Measurements from ENCODE around the gene GGACT. TPM values are rescaled to one million over a fixed set of nuclear protein-coding genes. Genes with fewer than 3 reads are reported as not detected.

Gene GGACT
- total RNA-seq, 1 experiment from 2014 or later: 3.8 TPM

GRCh38 chr13:100561158-100561499 is 27.5 kb downstream of the GGACT start:
- Histone ChIP-seq H3K27me3 (replicated peaks; ENCODE audit: insufficient read depth, low read depth, low read length, poor library complexity) (no peaks in the 10 kb centered on the region), H3K9me3 (ENCODE audit: low read depth, low read length, poor library complexity, severe bottlenecking) (no peaks in the 10 kb centered on the region), H3K36me3 (ENCODE audit: insufficient read depth, low read length, poor library complexity, severe bottlenecking) (no peaks in the 10 kb centered on the region), H3K27ac (ENCODE audit: low read depth, low read length, poor library complexity, severe bottlenecking) (no peak overlapping the region), H3K4me1 (ENCODE audit: insufficient read depth, low read length, poor library complexity, severe bottlenecking) (no peaks in the 10 kb centered on the region), H3K4me3 (ENCODE audit: low read depth, low read length, poor library complexity, severe bottlenecking) (no peak overlapping the region)
- CTCF ChIA-PET: interaction anchor here (1.1 kb wide), 1 partner anchor 12 kb away, joined by 3 read pairs; no protein-coding TSS in a partner anchor
- no peak for DNase-seq (ENCODE audit: low spot score)
- POLR2A ChIA-PET (ENCODE audit: low non-redundant PET): no interaction called here
- no TSS peak for BruUV-seq (replicated peaks)
- intact Hi-C loops (cut with micrococcal nuclease; ENCODE audit: unreplicated experiment): no loop called here
- TF ChIP-seq EZH2 (IDR thresholded peaks at IDR 0.05; ENCODE audit: borderline replicate concordance, low read depth, low read length, poor library complexity, severe bottlenecking): no peak
- TF ChIP-seq CTCF (conservative IDR thresholded peaks at IDR 0.05; ENCODE audit: low read depth, low read length): no peak

- TF ChIP-seq EZH2 (IDR thresholded peaks at IDR 0.05; ENCODE audit: borderline replicate concordance, low read depth, low read length, poor library complexity, severe bottlenecking) (no peak), CTCF (conservative IDR thresholded peaks at IDR 0.05; ENCODE audit: low read depth, low read length) (no peak)
- CTCF ChIA-PET: no interaction called here
- no TSS peak for BruUV-seq (replicated peaks)
- intact Hi-C loops (cut with micrococcal nuclease; ENCODE audit: unreplicated experiment): no loop called here
- no peak for DNase-seq (ENCODE audit: low spot score)
- POLR2A ChIA-PET (ENCODE audit: low non-redundant PET): no interaction called here
- H3K9me3 ChIP-seq (ENCODE audit: low read depth, low read length, poor library complexity, severe bottlenecking): no peaks in the 10 kb centered on the region
- H3K4me1 ChIP-seq (ENCODE audit: insufficient read depth, low read length, poor library complexity, severe bottlenecking): no peaks in the 10 kb centered on the region
- H3K27me3 ChIP-seq (replicated peaks; ENCODE audit: insufficient read depth, low read depth, low read length, poor library complexity): no peaks in the 10 kb centered on the region
- H3K4me3 ChIP-seq (ENCODE audit: low read depth, low read length, poor library complexity, severe bottlenecking): no peak overlapping the region
- no peaks in the 10 kb centered on the region for H3K36me3 ChIP-seq (ENCODE audit: insufficient read depth, low read length, poor library complexity, severe bottlenecking)
- no peak overlapping the region for H3K27ac ChIP-seq (ENCODE audit: low read depth, low read length, poor library complexity, severe bottlenecking)
Observed at GRCh38 chr13:100560498-100561157, 28.0 kb downstream of the GGACT start.

GRCh38 chr13:100559886-100560285 is 28.7 kb downstream of the GGACT start:
- BruUV-seq (replicated peaks): no TSS peak
- no peak for DNase-seq (ENCODE audit: low spot score)
- Histone ChIP-seq H3K4me1 (ENCODE audit: insufficient read depth, low read length, poor library complexity, severe bottlenecking) (no peaks in the 10 kb centered on the region), H3K27me3 (replicated peaks; ENCODE audit: insufficient read depth, low read depth, low read length, poor library complexity) (no peaks in the 10 kb centered on the region), H3K9me3 (ENCODE audit: low read depth, low read length, poor library complexity, severe bottlenecking) (no peaks in the 10 kb centered on the region), H3K27ac (ENCODE audit: low read depth, low read length, poor library complexity, severe bottlenecking) (no peak overlapping the region), H3K36me3 (ENCODE audit: insufficient read depth, low read length, poor library complexity, severe bottlenecking) (no peaks in the 10 kb centered on the region), H3K4me3 (ENCODE audit: low read depth, low read length, poor library complexity, severe bottlenecking) (no peak overlapping the region)
- intact Hi-C loops (cut with micrococcal nuclease; ENCODE audit: unreplicated experiment): no loop called here
- POLR2A ChIA-PET (ENCODE audit: low non-redundant PET): no interaction called here
- TF ChIP-seq EZH2 (IDR thresholded peaks at IDR 0.05; ENCODE audit: borderline replicate concordance, low read depth, low read length, poor library complexity, severe bottlenecking) (no peak), CTCF (conservative IDR thresholded peaks at IDR 0.05; ENCODE audit: low read depth, low read length) (no peak)
- CTCF ChIA-PET: no interaction called here

Data from A673 (cell line).